Choroid plexus epithelial cell (primary cell): ENCODE measurements around the gene CARF.

Source experiments
- DNase-seq: peaks from one replicate; pipeline ENCODE4 v3.0.0-alpha.2; 2010; ENCODE audit warnings: low read depth
- H3K4me3 ChIP-seq: 2 replicates; pipeline ENCODE4 v1.5.1; 2011; ENCODE audit warnings: low read depth, mild to moderate bottlenecking, control low read depth, low read length, moderate library complexity
- CTCF ChIP-seq: conservative IDR thresholded peaks from 2 replicates; pipeline ENCODE4 v1.5.1; 2011; ENCODE audit warnings: low read depth, mild to moderate bottlenecking, control low read depth, inconsistent platforms, low read length, moderate library complexity

The CARF gene

GRCh38 chr2:203021991-203022390 is 109.9 kb downstream of the CARF start:
- TF ChIP-seq CTCF, result no peak
- DNase-seq, result no peak
- no peak overlapping the region for H3K4me3 ChIP-seq

GRCh38 chr2:203022751-203023150 is 110.7 kb downstream of the CARF start:
- DNase-seq, result peak; percentile 40
- TF ChIP-seq CTCF, result no peak

GRCh38 chr2:203025592-203025991 is 113.5 kb downstream of the CARF start:
- no peak overlapping the region for H3K4me3 ChIP-seq
- DNase-seq, result no peak
- no peak for TF ChIP-seq CTCF

More at GRCh38 chr2:203022751-203023150, 110.7 kb downstream of the CARF start:
- H3K4me3 ChIP-seq, result no peak overlapping the region

GRCh38 chr2:203030545-203030944 is 118.5 kb downstream of the CARF start:
- no peak for TF ChIP-seq CTCF
- no peak overlapping the region for H3K4me3 ChIP-seq
- no peak for DNase-seq

- TF ChIP-seq CTCF, result no peak
- H3K4me3 ChIP-seq, result no peak overlapping the region
- no peak for DNase-seq
Observed at GRCh38 chr2:203030991-203031390, 118.9 kb downstream of the CARF start.

GRCh38 chr2:203033395-203033794 is 121.3 kb downstream of the CARF start:
- no peak overlapping the region for H3K4me3 ChIP-seq
- no peak for TF ChIP-seq CTCF
- no peak for DNase-seq

GRCh38 chr2:203035879-203036470 is 123.9 kb downstream of the CARF start:
- no peak overlapping the region for H3K4me3 ChIP-seq
- DNase-seq, result no peak
- no peak for TF ChIP-seq CTCF
